Ascending aorta (tissue), 2 donors: ENCODE measurements around the gene MAML2. TPM values are rescaled to one million over a fixed set of nuclear protein-coding genes. Genes with fewer than 3 reads are reported as not detected.

ENCODE experiments used
- DNase-seq, 2 donors: peaks; one replicate each; pipeline ENCODE4 v3.0.0-alpha.2; 2019; ENCODE audit warnings: low spot score in 2 of 2
- H3K27ac ChIP-seq, 2 donors: fragments of 200-600 bp; sonication (generic); one replicate each; pipeline ENCODE4 v1.5.1; 2016 to 2017; ENCODE audit warnings: mild to moderate bottlenecking in 1 of 2
- H3K27me3 ChIP-seq: fragments of 200-600 bp; sonication (generic); one replicate; pipeline ENCODE4 v1.5.1; 2017
- H3K36me3 ChIP-seq, 2 donors: fragments of 200-600 bp; sonication (generic); one replicate each; pipeline ENCODE4 v1.5.1; 2016
- H3K4me1 ChIP-seq, 2 donors: fragments of 200-600 bp; sonication (generic); one replicate each; pipeline ENCODE4 v1.5.1; 2016 to 2017; ENCODE audit warnings: mild to moderate bottlenecking in 1 of 2
- H3K4me3 ChIP-seq, 2 donors: fragments of 200-600 bp; sonication (generic); one replicate each; pipeline ENCODE4 v1.5.1; 2016 to 2017; ENCODE audit warnings: mild to moderate bottlenecking in 1 of 2
- H3K9me3 ChIP-seq, 2 donors: fragments of 200-600 bp; sonication (generic); one replicate each; pipeline ENCODE4 v1.5.1; 2016
- CTCF ChIP-seq, 3 experiments: fragments of 200-600 bp in 2 of 3; fragments of 450-650 bp in 1 of 3; sonication (generic) in 2 of 3; IDR thresholded peaks; one replicate each; pipeline ENCODE4 v1.5.1; 2016 to 2019; ENCODE audit warnings: antibody characterized with exemption in 3 of 3, mild to moderate bottlenecking in 1 of 3, moderate library complexity in 1 of 3
- intact Hi-C: fragments of 100-400 bp; cut with DNase I; formaldehyde crosslinking; loops from one replicate; pipeline ENCODE4 v1.15.1; 2023
- total RNA-seq: library from RNA; depleted of rRNA; stranded (reverse); fragments of >200 nt; gene quantifications from one replicate; pipeline ENCODE4 v1.1.0, GENCODE V29; 2016

Gene MAML2
- total RNA-seq, 1 donor from 2014 or later, result 13.2 TPM

- Histone ChIP-seq H3K4me1 (peaks cover 0 to 15% of the 10 kb centered on the region in 2 donors), H3K36me3 (no peaks in the 10 kb centered on the region), H3K9me3 (no peaks in the 10 kb centered on the region), H3K4me3 (no peak overlapping the region), H3K27ac (no peak overlapping the region), H3K27me3 (no peaks in the 10 kb centered on the region)
- no peak for DNase-seq
- intact Hi-C loops, result no loop called here
- TF ChIP-seq CTCF (IDR thresholded peaks at IDR 0.05), result no peak
These were observed 195.8 kb downstream of the MAML2 start for GRCh38 chr11:96147186-96147585.

DNA sequence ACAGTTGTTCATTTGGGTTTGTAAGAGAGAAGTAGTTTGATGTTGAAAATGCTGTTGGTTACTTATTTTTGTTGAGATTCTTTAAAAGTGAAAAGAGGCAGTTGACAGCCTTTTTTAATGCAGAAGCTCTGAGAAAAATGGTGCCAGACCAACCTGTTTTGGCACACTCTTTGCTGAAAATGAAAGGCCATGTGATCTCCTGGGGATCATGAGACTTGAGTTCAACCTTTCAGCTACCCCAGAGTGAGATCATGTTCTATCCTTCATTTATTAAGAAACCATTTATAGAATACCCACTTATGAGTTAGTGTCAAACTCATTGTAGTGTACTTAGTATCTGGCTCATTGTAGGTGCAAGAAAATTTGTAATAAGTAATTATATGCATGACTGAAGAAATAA, 196.2 kb downstream of the MAML2 start:
- no peak overlapping the region for H3K4me3 ChIP-seq
- intact Hi-C loops, result no loop called here
- H3K9me3 ChIP-seq, result no peaks in the 10 kb centered on the region
- no peaks in the 10 kb centered on the region for H3K27me3 ChIP-seq
- no peak overlapping the region for H3K27ac ChIP-seq
- no peaks in the 10 kb centered on the region for H3K36me3 ChIP-seq
- no peak for TF ChIP-seq CTCF (IDR thresholded peaks at IDR 0.05)
- peaks cover 0 to 17% of the 10 kb centered on the region in 2 donors for H3K4me1 ChIP-seq
- DNase-seq, result no peak

DNA sequence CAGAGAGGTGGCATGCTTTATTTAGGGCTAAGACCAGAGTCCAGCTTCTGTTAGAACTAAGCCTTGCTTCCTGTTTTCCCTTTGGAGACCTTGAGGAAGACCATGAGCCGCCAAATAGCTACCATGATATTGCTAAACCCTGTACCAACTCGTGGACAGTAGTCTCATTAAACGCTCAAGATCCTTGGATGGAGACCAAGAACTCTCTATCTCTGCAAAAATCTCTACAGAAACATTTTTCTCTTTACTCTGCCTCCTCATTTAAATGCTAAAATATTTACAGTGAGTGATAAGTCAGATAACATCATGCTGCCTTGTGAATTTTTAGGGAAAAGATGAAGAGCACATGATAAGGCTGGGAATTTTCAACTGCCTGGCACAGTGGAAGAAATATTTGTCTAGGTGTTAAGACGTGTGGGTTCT, 197.8 kb downstream of the MAML2 start:
- H3K9me3 ChIP-seq, result no peaks in the 10 kb centered on the region
- no peak for DNase-seq
- H3K36me3 ChIP-seq, result no peaks in the 10 kb centered on the region
- peaks cover 0 to 17% of the 10 kb centered on the region in 2 donors for H3K4me1 ChIP-seq
- H3K27ac ChIP-seq, result no peak overlapping the region
- H3K27me3 ChIP-seq, result no peaks in the 10 kb centered on the region
- TF ChIP-seq CTCF (IDR thresholded peaks at IDR 0.05), result no peak
- intact Hi-C loops, result no loop called here
- H3K4me3 ChIP-seq, result no peak overlapping the region

DNA sequence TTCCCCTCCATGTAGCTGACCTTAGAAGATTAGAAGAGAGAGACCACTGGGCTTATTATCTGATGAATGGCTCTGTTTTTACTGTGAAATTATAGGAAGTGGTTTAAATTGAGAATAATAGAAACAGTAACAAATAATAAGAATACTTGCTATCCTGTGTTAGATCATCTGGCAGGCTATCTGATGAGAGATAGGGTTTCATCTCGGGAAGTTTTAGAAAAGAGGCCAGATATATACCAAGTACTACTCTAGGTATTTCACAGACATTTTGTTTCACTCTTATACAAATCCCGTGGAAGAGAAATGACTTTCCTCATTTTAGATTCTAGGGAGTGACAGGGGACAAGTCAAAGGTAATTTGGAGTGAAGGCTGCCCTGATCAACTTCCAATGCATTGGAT, 198.4 kb downstream of the MAML2 start:
- no peak for DNase-seq
- H3K27ac ChIP-seq, result no peak overlapping the region
- intact Hi-C loops, result no loop called here
- no peaks in the 10 kb centered on the region for H3K36me3 ChIP-seq
- no peaks in the 10 kb centered on the region for H3K27me3 ChIP-seq
- no peaks in the 10 kb centered on the region for H3K9me3 ChIP-seq
- no peak for TF ChIP-seq CTCF (IDR thresholded peaks at IDR 0.05)
- peaks cover 0 to 17% of the 10 kb centered on the region in 2 donors for H3K4me1 ChIP-seq
- no peak overlapping the region for H3K4me3 ChIP-seq

GRCh38 chr11:96143041-96143521, 199.9 kb downstream of the MAML2 start:
- H3K27ac ChIP-seq, result no peak overlapping the region
- H3K4me3 ChIP-seq, result no peak overlapping the region
- no peak for DNase-seq
- TF ChIP-seq CTCF (IDR thresholded peaks at IDR 0.05), result no peak
- H3K36me3 ChIP-seq, result no peaks in the 10 kb centered on the region
- peaks cover 0 to 17% of the 10 kb centered on the region in 2 donors for H3K4me1 ChIP-seq
- H3K27me3 ChIP-seq, result no peaks in the 10 kb centered on the region
- intact Hi-C loops, result loop anchor here (2.0 kb wide), 1 partner anchor 28 kb away; no protein-coding TSS in a partner anchor
- H3K9me3 ChIP-seq, result no peaks in the 10 kb centered on the region

- Histone ChIP-seq H3K4me1 (peaks cover 0 to 21% of the 10 kb centered on the region in 2 donors), H3K9me3 (no peaks in the 10 kb centered on the region), H3K36me3 (no peaks in the 10 kb centered on the region), H3K4me3 (no peak overlapping the region), H3K27me3 (no peaks in the 10 kb centered on the region), H3K27ac (no peak overlapping the region)
- no peak for DNase-seq
- TF ChIP-seq CTCF (IDR thresholded peaks at IDR 0.05), result no peak
- intact Hi-C loops, result loop anchor here (2.0 kb wide), 1 partner anchor 27 kb away; no protein-coding TSS in a partner anchor
These were observed 201.4 kb downstream of the MAML2 start for GRCh38 chr11:96141626-96142025.
